H9 (cell line): Measurements from ENCODE around the gene SLCO6A1. TPM values are rescaled to one million over a fixed set of nuclear protein-coding genes. Genes with fewer than 3 reads are reported as not detected.

ENCODE experiments used
- DNase-seq: peaks from one replicate; pipeline ENCODE4 v3.0.0-alpha.2; 2017
- H2AFZ ChIP-seq: one replicate; pipeline ENCODE4 v1.6.1; 2013; ENCODE audit warnings: mild to moderate bottlenecking, low read length, control low read depth, moderate library complexity
- H2AK5ac ChIP-seq: 2 replicates; pipeline ENCODE4 v1.6.1; 2013; ENCODE audit warnings: low read length, control low read depth, mixed read lengths; ENCODE audit not compliant: insufficient read length
- H2BK120ac ChIP-seq: one replicate; pipeline ENCODE4 v1.6.1; 2013; ENCODE audit warnings: low read depth, mild to moderate bottlenecking, low read length, control low read depth, inconsistent platforms; ENCODE audit not compliant: poor library complexity, severe bottlenecking
- H2BK12ac ChIP-seq: 2 replicates; pipeline ENCODE4 v1.6.1; 2013; ENCODE audit warnings: low read length, control low read depth, mixed read lengths, low read depth; ENCODE audit not compliant: insufficient read length
- H2BK15ac ChIP-seq: 2 replicates; pipeline ENCODE4 v1.6.1; 2013; ENCODE audit warnings: low read depth, low read length, control low read depth
- H2BK20ac ChIP-seq: one replicate; pipeline ENCODE4 v1.6.1; 2013; ENCODE audit warnings: low read depth, mild to moderate bottlenecking, low read length, control low read depth, inconsistent platforms; ENCODE audit not compliant: poor library complexity, severe bottlenecking
- H2BK5ac ChIP-seq: 2 replicates; pipeline ENCODE4 v1.6.1; 2013; ENCODE audit warnings: low read length, control low read depth, mixed read lengths; ENCODE audit not compliant: insufficient read length
- H3K14ac ChIP-seq: 2 replicates; pipeline ENCODE4 v1.6.1; 2013; ENCODE audit warnings: low read length, control low read depth; ENCODE audit not compliant: insufficient read depth
- H3K18ac ChIP-seq: 2 replicates; pipeline ENCODE4 v1.6.1; 2013; ENCODE audit warnings: low read depth, mild to moderate bottlenecking, mixed read lengths, low read length, control low read depth; ENCODE audit not compliant: insufficient read length
- H3K23ac ChIP-seq: 2 replicates; pipeline ENCODE4 v1.6.1; 2013; ENCODE audit warnings: low read length, control low read depth, mixed read lengths, low read depth; ENCODE audit not compliant: insufficient read length
- H3K23me2 ChIP-seq: 2 replicates; pipeline ENCODE4 v1.6.1; 2013; ENCODE audit warnings: low read depth, mild to moderate bottlenecking, mixed read lengths, low read length, control low read depth; ENCODE audit not compliant: insufficient read length, poor library complexity, severe bottlenecking
- H3K27ac ChIP-seq: 2 replicates; pipeline ENCODE4 v1.5.1; 2013; ENCODE audit warnings: low read length, control low read depth, mixed read lengths, low read depth; ENCODE audit not compliant: insufficient read length
- H3K27me3 ChIP-seq: 2 replicates; pipeline ENCODE4 v1.6.1; 2013; ENCODE audit warnings: low read length, control low read depth, inconsistent platforms; ENCODE audit not compliant: insufficient read depth
- H3K4ac ChIP-seq: 2 replicates; pipeline ENCODE4 v1.6.1; 2013; ENCODE audit warnings: low read depth, mild to moderate bottlenecking, control low read depth, inconsistent platforms, low read length, moderate library complexity
- H3K4me1 ChIP-seq: 2 replicates; pipeline ENCODE4 v1.6.1; 2013; ENCODE audit warnings: low read length, control low read depth, inconsistent platforms; ENCODE audit not compliant: insufficient read depth
- H3K4me2 ChIP-seq: 2 replicates; pipeline ENCODE4 v1.6.1; 2013; ENCODE audit warnings: low read length, control low read depth, mixed read lengths; ENCODE audit not compliant: insufficient read length, insufficient read depth
- H3K56ac ChIP-seq: 2 replicates; pipeline ENCODE4 v1.6.1; 2013; ENCODE audit warnings: low read depth, mild to moderate bottlenecking, mixed read lengths, low read length, control low read depth; ENCODE audit not compliant: insufficient read length
- H3K79me1 ChIP-seq: 2 replicates; pipeline ENCODE4 v1.6.1; 2013; ENCODE audit warnings: low read depth, mild to moderate bottlenecking, moderate library complexity, low read length, control low read depth, inconsistent platforms; ENCODE audit not compliant: insufficient read depth, poor library complexity, severe bottlenecking
- H3K79me2 ChIP-seq: 2 replicates; pipeline ENCODE4 v1.6.1; 2013; ENCODE audit warnings: low read length, control low read depth, inconsistent platforms; ENCODE audit not compliant: insufficient read depth
- H3K9ac ChIP-seq: 2 replicates; pipeline ENCODE4 v1.6.1; 2013; ENCODE audit warnings: low read length, control low read depth, mixed read lengths; ENCODE audit not compliant: insufficient read length; ENCODE audit errors: extremely low read depth
- H3K9me3 ChIP-seq: one replicate; pipeline ENCODE4 v1.6.1; 2013; ENCODE audit warnings: low read depth, low read length, inconsistent platforms; ENCODE audit not compliant: control insufficient read depth
- H3T11ph ChIP-seq: one replicate; pipeline ENCODE4 v1.6.1; 2013; ENCODE audit warnings: mild to moderate bottlenecking, low read length, control low read depth, inconsistent platforms
- H4K20me1 ChIP-seq: one replicate; pipeline ENCODE4 v1.6.1; 2013; ENCODE audit not compliant: control insufficient read depth, insufficient read length, insufficient read depth
- H4K5ac ChIP-seq: 2 replicates; pipeline ENCODE4 v1.6.1; 2013; ENCODE audit warnings: low read depth, mild to moderate bottlenecking, mixed read lengths, low read length, control low read depth; ENCODE audit not compliant: insufficient read length
- H4K8ac ChIP-seq: replicated peaks from 2 replicates; pipeline ENCODE4 v1.6.1; 2013; ENCODE audit warnings: low read length, control low read depth, mixed read lengths, low read depth; ENCODE audit not compliant: insufficient read length
- H4K91ac ChIP-seq: 2 replicates; pipeline ENCODE4 v1.6.1; 2013; ENCODE audit warnings: low read depth, mild to moderate bottlenecking, moderate library complexity, mixed read lengths, low read length, control low read depth; ENCODE audit not compliant: insufficient read length
- H3K27ac Mint-ChIP-seq, 3 experiments: 2 replicates in 2 of 3; 3 replicates in 1 of 3; pipeline ENCODE4 v1.8.0; 2020 to 2021; ENCODE audit warnings: mixed read lengths in 3 of 3, mild to moderate bottlenecking in 1 of 3, moderate library complexity in 1 of 3
- H3K27me3 Mint-ChIP-seq: 2 replicates; pipeline ENCODE4 v1.8.0; 2021; ENCODE audit warnings: low read depth, mild to moderate bottlenecking, moderate library complexity, mixed read lengths
- H3K36me3 Mint-ChIP-seq, 3 experiments: 2 replicates in 2 of 3; 3 replicates in 1 of 3; pipeline ENCODE4 v1.8.0; 2020 to 2021; ENCODE audit warnings: low read depth in 3 of 3, mixed read lengths in 3 of 3; ENCODE audit not compliant: insufficient read depth in 1 of 3
- H3K4me1 Mint-ChIP-seq, 2 experiments: 2 replicates each; pipeline ENCODE4 v1.8.0; 2020; ENCODE audit warnings: mixed read lengths in 2 of 2
- H3K4me3 Mint-ChIP-seq, 2 experiments: 2 replicates in 1 of 2; 3 replicates in 1 of 2; pipeline ENCODE4 v1.8.0; 2020 to 2021; ENCODE audit warnings: mild to moderate bottlenecking in 2 of 2, mixed read lengths in 2 of 2, moderate library complexity in 1 of 2
- H3K9me3 Mint-ChIP-seq, 2 experiments: 2 replicates in 1 of 2; 3 replicates in 1 of 2; pipeline ENCODE4 v1.8.0; 2020; ENCODE audit warnings: mild to moderate bottlenecking in 2 of 2, mixed read lengths in 2 of 2, moderate library complexity in 1 of 2
- CTCF ChIP-seq: fragments of 200-600 bp; sonication (generic); conservative IDR thresholded peaks from 3 replicates; pipeline ENCODE4 v1.8.0; 2021; ENCODE audit warnings: antibody characterized with exemption, mild to moderate bottlenecking
- WGBS: extraction: QIAGEN DNeasy Blood & Tissue Kit; methylation state at CpG from one replicate; pipeline ENCODE4 v1.1.7; 2013; ENCODE audit warnings: missing lambda C conversion rate, low lambda C conversion rate, mixed read lengths; ENCODE audit not compliant: insufficient read length; ENCODE audit errors: extremely low coverage; 5-methylcytosine and 5-hydroxymethylcytosine counted together
- total RNA-seq: library from RNA; stranded (reverse); gene quantifications from 2 replicates; pipeline ENCODE4 v1.2.1, GENCODE V29; 2021

The SLCO6A1 gene
- total RNA-seq, 1 experiment from 2014 or later = 0.46 TPM

- H3K4ac ChIP-seq = no peak overlapping the region
- no peak overlapping the region for H3T11ph ChIP-seq
- no peak overlapping the region for H3K9ac ChIP-seq
- H3K4me2 ChIP-seq = no peak overlapping the region
- no peaks in the 10 kb centered on the region for H3K23me2 ChIP-seq
- H3K23ac ChIP-seq = no peak overlapping the region
- TF ChIP-seq CTCF = no peak
- no peak overlapping the region for H2BK12ac ChIP-seq
- H3K27me3 ChIP-seq = no peaks in the 10 kb centered on the region; the same call in 1 of the 2 replicates
- no peaks in the 10 kb centered on the region for H4K20me1 ChIP-seq
- no peak overlapping the region for H2BK15ac ChIP-seq
- H3K9me3 ChIP-seq = no peaks in the 10 kb centered on the region
- H3K36me3 Mint-ChIP-seq = no peaks in the 10 kb centered on the region
- H3K4me1 Mint-ChIP-seq = peaks cover 2 to 5% of the 10 kb centered on the region in 2 experiments; a peak in 2 of 4 replicates
- no peak overlapping the region for H3K14ac ChIP-seq
- no peaks in the 10 kb centered on the region; a peak in 1 of 5 replicates for H3K9me3 Mint-ChIP-seq
- no peak overlapping the region for H2BK20ac ChIP-seq
- H4K5ac ChIP-seq = no peak overlapping the region
- H2AK5ac ChIP-seq = no peak overlapping the region
- no peak overlapping the region for H4K91ac ChIP-seq
- H3K79me2 ChIP-seq = no peaks in the 10 kb centered on the region
- H4K8ac ChIP-seq = no peak overlapping the region
- H3K4me3 Mint-ChIP-seq = no peak overlapping the region
- no peak overlapping the region for H2BK5ac ChIP-seq
- H3K4me1 ChIP-seq = no peaks in the 10 kb centered on the region; the same call in 1 of the 2 replicates
- no peaks in the 10 kb centered on the region for H3K79me1 ChIP-seq
- peaks cover 32% of the 10 kb centered on the region for H3K27me3 Mint-ChIP-seq
- H2AFZ ChIP-seq = no peak overlapping the region
- no peak overlapping the region for H3K27ac Mint-ChIP-seq
- no peak overlapping the region for H3K27ac ChIP-seq
- H2BK120ac ChIP-seq = no peak overlapping the region
- no peak overlapping the region for H3K18ac ChIP-seq
- no peak for DNase-seq
- WGBS = no CpG with 5 or more reads among the region's 2 CpGs
- no peak overlapping the region for H3K56ac ChIP-seq
These were observed 157.0 kb downstream of the SLCO6A1 start for GRCh38 chr5:102341681-102342288.
